ENCODE data around the gene POLR2E. TPM values are rescaled to one million over a fixed set of nuclear protein-coding genes. Genes with fewer than 3 reads are reported as not detected.

Gene POLR2E
- total and polyA plus RNA-seq, 10 of the 15 experiments (the other 5 are each of a cell fraction or from before 2014, with no cell fraction given): 4.0 to 487 (median 200) TPM

- TF ChIP-seq CBFB (IDR thresholded peaks at IDR 0.05; ENCODE audit: low read depth) (0 out of 2 replicates have a peak, but pooled peaks have one; percentile 68), JUND (IDR thresholded peaks at IDR 0.05; ENCODE audit: low read depth, low read length) (no peak), NR2C2 (IDR thresholded peaks at IDR 0.05; ENCODE audit: borderline replicate concordance, control insufficient read depth, insufficient read length, low read depth) (no peak)
- TF ChIP-seq, protein P1, sequence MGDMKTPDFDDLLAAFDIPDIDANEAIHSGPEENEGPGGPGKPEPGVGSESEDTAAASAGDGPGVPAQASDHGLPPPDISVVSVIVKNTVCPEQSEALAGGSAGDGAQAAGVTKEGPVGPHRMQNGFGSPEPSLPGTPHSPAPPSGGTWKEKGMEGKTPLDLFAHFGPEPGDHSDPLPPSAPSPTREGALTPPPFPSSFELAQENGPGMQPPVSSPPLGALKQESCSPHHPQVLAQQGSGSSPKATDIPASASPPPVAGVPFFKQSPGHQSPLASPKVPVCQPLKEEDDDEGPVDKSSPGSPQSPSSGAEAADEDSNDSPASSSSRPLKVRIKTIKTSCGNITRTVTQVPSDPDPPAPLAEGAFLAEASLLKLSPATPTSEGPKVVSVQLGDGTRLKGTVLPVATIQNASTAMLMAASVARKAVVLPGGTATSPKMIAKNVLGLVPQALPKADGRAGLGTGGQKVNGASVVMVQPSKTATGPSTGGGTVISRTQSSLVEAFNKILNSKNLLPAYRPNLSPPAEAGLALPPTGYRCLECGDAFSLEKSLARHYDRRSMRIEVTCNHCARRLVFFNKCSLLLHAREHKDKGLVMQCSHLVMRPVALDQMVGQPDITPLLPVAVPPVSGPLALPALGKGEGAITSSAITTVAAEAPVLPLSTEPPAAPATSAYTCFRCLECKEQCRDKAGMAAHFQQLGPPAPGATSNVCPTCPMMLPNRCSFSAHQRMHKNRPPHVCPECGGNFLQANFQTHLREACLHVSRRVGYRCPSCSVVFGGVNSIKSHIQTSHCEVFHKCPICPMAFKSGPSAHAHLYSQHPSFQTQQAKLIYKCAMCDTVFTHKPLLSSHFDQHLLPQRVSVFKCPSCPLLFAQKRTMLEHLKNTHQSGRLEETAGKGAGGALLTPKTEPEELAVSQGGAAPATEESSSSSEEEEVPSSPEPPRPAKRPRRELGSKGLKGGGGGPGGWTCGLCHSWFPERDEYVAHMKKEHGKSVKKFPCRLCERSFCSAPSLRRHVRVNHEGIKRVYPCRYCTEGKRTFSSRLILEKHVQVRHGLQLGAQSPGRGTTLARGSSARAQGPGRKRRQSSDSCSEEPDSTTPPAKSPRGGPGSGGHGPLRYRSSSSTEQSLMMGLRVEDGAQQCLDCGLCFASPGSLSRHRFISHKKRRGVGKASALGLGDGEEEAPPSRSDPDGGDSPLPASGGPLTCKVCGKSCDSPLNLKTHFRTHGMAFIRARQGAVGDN (IDR thresholded peaks at IDR 0.05): peak; percentile 72
Observed at GRCh38 chr19:1076951-1077350, 18.2 kb downstream of the POLR2E start (continued).

DNA sequence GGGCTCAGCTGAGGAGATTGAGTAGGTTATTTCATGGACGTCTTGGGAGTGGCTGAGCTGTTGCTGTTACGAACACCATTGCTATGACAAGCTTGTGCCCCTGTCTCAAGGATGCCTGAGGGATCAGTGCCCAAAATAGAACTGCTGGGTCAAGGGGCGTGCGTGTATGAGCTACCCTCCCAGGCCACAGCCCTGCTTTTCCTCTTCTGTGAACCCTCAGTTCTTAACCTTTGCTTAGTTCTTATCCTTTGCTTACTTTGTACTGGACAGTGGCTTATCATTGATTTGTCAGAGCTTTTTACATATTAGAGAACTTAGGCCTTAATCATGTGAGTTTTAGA is 19.2 kb downstream of the POLR2E start:
- in situ Hi-C loops (cut with MboI) (no loop called here), intact Hi-C loops (cut with micrococcal nuclease; ENCODE audit: unreplicated experiment) (loop anchor here (2.0 kb wide), 1 partner anchor 27 kb away; the partner anchor contains the start of gene GPX4)
- Histone ChIP-seq H3K27me3 (replicated peaks in 1 of 2; ENCODE audit: control insufficient read depth in 2 of 2, insufficient read depth in 2 of 2, low read length in 1 of 2) (no peaks in the 10 kb centered on the region), H2AFZ (ENCODE audit: control insufficient read depth, low read depth, low read length) (no peak overlapping the region), H3K79me2 (ENCODE audit: control insufficient read depth, insufficient read depth, low read length) (peaks cover 20% of the 10 kb centered on the region), H3K9ac (ENCODE audit: control insufficient read depth, insufficient read depth, low read length) (no peak overlapping the region), H3K36me3 (ENCODE audit: control insufficient read depth in 2 of 2, insufficient read depth in 2 of 2, low read length in 1 of 2) (peaks cover 25 to 38% of the 10 kb centered on the region in 2 experiments), H3K9me3 (replicated peaks; ENCODE audit: control insufficient read depth, insufficient read depth, low read length) (no peaks in the 10 kb centered on the region; the same call in 2 of the 3 replicates), H4K20me1 (ENCODE audit: control insufficient read depth, insufficient read depth) (no peaks in the 10 kb centered on the region), H3K4me1 (ENCODE audit: control insufficient read depth, insufficient read depth, low read length) (peaks cover 32% of the 10 kb centered on the region), H3K4me2 (ENCODE audit: control insufficient read depth, insufficient read depth) (no peak overlapping the region; the same call in 1 of the 2 replicates), H3K4me3 (no peak overlapping the region), H3K27ac (ENCODE audit: control insufficient read depth, insufficient read depth) (peak overlapping the region; percentile 64)
- no peak for ATAC-seq
- DNase-seq (ENCODE audit: low read depth, low spot score): no peak
- ChIA-PET RAD21 (ENCODE audit: unreplicated experiment) (interaction anchor here (1.0 to 3.1 kb wide), 6 partner anchors 9 to 50 kb away, joined by 3 to 18 read pairs (median 6); partner anchors contain the start of genes ARHGAP45 and CNN2), SMC1A (ENCODE audit: uncharacterized antibody, unreplicated experiment) (interaction anchor here (1.1 to 3.4 kb wide), 5 partner anchors 9 to 20 kb away, joined by 3 to 14 read pairs (median 4); partner anchors contain the start of gene ARHGAP45), CTCF (interaction anchor here (1.6 to 2.6 kb wide), 4 partner anchors 9 to 27 kb away, joined by 3 to 11 read pairs (median 6); partner anchors contain the start of genes ARHGAP45 and GPX4), POLR2A (interaction anchor here (0.7 to 3.8 kb wide), 10 partner anchors 9 to 1014 kb away, joined by 3 to 25 read pairs (median 12); partner anchors contain the start of genes ABCA7, ARHGAP45, GPX4 and POLR2E)
- BruUV-seq (replicated peaks): TSS peak; percentile 50
- 76% methylated on average over 4 of the region's 4 CpGs for WGBS (ENCODE audit: insufficient coverage, insufficient replicate concordance, low lambda C conversion rate, missing lambda C conversion rate)
- FAIRE-seq: peak; percentile 49
- TF ChIP-seq YBX1 (IDR thresholded peaks at IDR 0.05): no peak
- TF ChIP-seq HDGF (IDR thresholded peaks at IDR 0.05): no peak
- no peak for TF ChIP-seq SIN3A (IDR thresholded peaks at IDR 0.05; ENCODE audit: low read depth, low read length)
- no peak for TF ChIP-seq ZNF217 (IDR thresholded peaks at IDR 0.05)
- no peak for TF ChIP-seq IRF4 (IDR thresholded peaks at IDR 0.05; ENCODE audit: low read depth, low read length)
- TF ChIP-seq STAT1 (conservative IDR thresholded peaks at IDR 0.05): no peak
- no peak for TF ChIP-seq BACH1 (IDR thresholded peaks at IDR 0.05; ENCODE audit: borderline replicate concordance)
- no peak for TF ChIP-seq FOS (IDR thresholded peaks at IDR 0.05; ENCODE audit: borderline replicate concordance, extremely low read depth, insufficient read length)
- no peak for TF ChIP-seq BMI1 (IDR thresholded peaks at IDR 0.05; ENCODE audit: borderline replicate concordance)
- TF ChIP-seq EGR1 (IDR thresholded peaks at IDR 0.05; ENCODE audit: borderline replicate concordance in 1 of 2, low read depth in 2 of 2, low read length in 2 of 2): no peak
- no peak for TF ChIP-seq BHLHE40 (IDR thresholded peaks at IDR 0.05; ENCODE audit: borderline replicate concordance in 1 of 2, low read depth in 2 of 2, low read length in 1 of 2)
- no peak for TF ChIP-seq ZBTB4 (CRISPR knock-in tag; IDR thresholded peaks at IDR 0.05)
- no peak for TF ChIP-seq CBX3 (IDR thresholded peaks at IDR 0.05; ENCODE audit: borderline replicate concordance, low read depth)

All from GM12878 (cell line).